Measurements from ENCODE around the gene DGKD.
A peak's percentile ranks its signal among the peaks of the same experiment; 100 is the strongest.
"Not testable (repeated sequence)": the region's sequence is repeated elsewhere in the genome, so short reads cannot be mapped to it uniquely, and the experiment has no call there.

DGKD gene, protein sequence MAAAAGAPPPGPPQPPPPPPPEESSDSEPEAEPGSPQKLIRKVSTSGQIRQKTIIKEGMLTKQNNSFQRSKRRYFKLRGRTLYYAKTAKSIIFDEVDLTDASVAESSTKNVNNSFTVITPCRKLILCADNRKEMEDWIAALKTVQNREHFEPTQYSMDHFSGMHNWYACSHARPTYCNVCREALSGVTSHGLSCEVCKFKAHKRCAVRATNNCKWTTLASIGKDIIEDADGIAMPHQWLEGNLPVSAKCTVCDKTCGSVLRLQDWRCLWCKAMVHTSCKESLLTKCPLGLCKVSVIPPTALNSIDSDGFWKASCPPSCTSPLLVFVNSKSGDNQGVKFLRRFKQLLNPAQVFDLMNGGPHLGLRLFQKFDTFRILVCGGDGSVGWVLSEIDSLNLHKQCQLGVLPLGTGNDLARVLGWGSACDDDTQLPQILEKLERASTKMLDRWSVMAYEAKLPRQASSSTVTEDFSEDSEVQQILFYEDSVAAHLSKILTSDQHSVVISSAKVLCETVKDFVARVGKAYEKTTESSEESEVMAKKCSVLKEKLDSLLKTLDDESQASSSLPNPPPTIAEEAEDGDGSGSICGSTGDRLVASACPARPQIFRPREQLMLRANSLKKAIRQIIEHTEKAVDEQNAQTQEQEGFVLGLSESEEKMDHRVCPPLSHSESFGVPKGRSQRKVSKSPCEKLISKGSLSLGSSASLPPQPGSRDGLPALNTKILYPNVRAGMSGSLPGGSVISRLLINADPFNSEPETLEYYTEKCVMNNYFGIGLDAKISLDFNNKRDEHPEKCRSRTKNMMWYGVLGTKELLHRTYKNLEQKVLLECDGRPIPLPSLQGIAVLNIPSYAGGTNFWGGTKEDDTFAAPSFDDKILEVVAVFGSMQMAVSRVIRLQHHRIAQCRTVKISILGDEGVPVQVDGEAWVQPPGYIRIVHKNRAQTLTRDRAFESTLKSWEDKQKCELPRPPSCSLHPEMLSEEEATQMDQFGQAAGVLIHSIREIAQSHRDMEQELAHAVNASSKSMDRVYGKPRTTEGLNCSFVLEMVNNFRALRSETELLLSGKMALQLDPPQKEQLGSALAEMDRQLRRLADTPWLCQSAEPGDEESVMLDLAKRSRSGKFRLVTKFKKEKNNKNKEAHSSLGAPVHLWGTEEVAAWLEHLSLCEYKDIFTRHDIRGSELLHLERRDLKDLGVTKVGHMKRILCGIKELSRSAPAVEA

DNA sequence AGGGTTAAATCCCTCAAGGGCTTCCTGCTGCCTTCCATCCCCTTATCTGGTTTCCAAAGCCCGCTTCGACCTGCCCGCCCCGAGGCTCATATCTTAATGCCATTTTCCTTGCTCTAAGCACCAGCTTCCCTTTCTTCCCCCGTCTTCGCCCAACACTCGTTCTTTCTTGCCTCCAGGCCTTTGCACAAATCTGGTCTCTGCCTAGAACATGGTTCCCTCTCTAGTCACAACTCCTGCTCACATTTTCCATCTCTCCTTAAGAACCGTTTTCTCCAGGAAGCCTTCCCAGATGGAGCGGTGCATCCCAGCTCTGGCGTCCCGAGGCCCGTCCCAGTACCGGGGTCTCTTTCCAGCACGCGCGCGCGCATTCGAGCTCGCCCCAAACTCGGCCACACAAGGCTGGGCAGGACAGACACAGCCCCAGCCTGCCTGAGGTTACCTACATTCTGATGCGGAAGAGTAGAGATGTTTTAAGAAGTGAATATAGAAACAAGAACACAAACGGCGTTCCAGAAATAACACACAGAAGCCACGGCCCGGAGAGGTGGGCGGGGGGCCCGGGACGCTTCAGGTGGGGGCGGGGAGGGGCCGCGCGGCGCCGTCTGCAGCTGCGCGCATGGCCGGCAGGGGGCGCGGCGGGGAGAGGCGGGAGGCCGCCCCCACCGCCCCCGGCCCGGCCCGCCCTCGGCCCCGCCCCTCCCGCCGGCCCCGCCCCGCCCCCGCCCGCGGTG lies at the start of gene DGKD:
DGKD (plus strand) TSS at position 726 of the 731 bp plus-strand sequence. CDS start 25 bp downstream, outside the sequence.
- DNase-seq: peak; percentile 14

DNA sequence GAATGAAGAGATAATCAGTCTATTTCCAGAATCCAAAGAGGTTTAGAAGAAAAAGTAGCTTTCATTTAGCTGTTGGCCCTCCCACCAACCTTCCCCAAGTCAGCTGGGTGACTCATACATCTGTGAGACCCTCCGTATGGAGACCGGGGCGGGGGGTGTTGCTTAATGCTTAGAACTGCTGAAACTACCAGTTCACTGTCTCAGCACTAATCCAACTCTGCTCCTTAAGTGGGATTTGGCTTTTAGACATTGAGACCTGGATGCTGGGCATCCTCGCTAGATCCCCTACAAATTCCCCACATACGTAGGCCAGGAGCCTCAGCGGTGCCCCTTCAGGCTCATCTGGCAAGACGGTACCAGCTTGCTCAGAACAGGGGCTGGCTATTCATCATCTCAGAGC lies 46.7 kb upstream of the DGKD start, which contains the start of gene SAG:
SAG (plus strand) TSS at position 252 of the 400 bp plus-strand sequence. CDS start 1,374 bp downstream, outside the sequence.
- no peak for DNase-seq

DNA sequence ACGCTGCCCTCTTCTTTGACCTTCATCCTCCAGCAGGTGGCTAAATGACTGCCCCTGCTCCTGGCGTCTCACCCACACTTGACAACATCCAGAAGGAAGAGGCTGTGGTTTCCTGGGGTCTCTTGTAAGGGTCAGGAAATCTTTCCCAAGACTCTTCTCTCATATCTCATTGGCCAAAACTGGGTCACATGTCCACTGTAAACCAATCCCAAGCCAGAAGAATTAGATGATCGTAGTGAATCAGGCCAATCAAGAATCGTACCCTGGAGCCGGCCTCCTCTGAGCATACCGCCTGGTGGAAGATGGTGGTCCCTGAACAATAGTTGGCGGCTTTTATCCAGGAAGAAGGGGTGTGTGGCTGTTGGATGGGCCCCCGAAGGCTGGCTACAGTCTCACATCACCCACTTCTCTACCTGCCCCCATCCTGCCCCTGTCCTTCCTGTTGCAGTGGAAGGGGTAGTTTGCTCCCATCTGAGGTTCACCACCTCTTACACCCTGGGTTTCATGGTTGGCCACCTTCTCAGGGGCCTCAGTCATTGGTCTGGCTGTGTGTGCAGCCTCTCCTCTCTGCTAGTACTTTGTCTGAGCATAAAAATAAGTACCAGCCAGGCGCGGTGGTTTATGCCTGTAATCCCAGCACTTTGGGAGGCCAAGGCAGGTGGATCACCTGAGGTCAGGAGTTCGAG lies 42.9 kb upstream of the DGKD start:
- DNase-seq: no peak

DNA sequence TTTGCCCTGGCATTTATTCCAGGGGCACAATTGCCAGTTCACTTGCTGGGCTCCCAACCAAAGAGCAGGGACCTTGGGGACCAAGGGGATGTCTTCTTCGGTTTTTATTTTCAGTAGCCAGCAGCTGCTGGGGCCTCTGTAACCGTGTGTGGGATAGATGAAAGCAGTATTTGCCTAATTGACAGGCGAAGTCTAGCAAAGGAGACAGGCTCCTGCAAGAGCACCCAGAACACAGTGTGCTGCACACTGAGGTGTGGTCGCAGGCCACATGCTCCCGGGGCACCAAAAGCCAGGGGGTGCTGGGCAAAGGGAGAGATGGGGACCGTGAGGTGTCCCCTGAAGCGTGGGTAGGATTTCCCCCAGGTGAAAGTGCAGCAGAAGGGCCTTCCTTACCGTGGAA lies 41.4 kb upstream of the DGKD start:
- DNase-seq: no peak

DNA sequence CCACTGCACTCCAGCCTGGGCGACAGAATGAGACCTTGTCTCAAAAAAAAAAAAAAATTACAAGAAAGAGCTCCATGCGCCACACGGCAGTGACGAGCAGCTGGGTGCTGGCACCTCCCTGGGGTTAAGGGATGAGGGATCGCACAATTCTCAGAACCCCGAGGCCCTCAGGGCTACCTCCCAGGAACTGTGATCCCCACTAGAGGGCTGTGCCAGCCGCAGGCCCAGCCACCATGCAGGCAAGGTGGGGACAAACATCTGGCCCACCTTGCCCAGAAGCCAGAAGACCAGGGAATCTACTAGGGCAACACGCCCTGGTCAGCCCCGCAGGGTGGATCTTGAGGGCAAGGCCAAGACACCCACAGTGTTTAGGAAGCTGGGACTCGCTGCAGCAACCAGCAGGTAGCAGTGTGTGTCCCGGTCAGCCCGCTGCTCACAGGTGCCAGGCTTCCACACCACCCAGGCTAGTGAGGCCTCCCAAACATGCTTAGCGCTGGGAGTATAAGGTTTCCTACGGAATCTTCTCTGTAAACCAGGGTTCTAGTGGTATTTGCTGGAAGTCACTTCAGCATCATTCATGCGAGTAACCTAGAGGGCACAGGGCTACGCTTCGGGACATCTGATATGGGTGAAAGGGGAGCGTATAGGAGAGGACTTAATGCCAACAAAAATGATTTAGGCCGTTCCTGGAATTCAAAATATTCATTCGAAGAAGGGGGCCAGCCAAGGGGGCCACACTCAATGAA lies 39.9 kb upstream of the DGKD start:
- DNase-seq: no peak

DNA sequence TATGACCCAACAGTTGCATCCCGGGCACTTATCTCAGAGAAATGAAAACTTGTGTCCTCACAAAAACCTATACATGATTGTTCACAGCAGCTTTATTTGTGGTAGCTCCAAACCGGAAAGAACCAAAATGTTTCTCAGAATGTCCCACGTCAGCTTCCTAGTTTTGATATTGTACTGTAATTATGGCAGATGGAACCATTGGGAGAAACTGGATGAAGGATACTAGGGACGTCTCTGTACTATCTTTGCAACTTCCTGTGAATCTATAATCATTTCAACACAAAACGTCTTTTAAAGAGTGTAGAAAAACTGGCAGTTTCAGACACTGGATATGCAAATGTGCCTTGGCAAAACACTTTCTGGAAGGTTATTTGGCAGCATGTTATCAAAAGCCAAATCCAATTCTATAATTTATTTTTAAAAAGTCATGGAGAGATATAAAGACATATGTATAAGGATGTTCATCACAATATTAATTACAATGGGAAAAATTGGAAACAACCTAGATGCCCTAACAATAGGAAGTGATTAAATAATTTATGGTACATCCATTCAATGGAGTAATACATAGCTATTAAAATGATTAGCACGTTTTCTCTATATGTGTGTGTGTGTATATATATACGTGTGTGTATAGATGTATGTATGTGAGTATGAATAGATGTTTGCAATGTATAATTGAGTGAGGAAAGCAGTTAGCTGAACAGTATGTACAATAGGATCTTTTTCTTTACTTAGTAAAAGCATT lies 36.9 kb upstream of the DGKD start:
- DNase-seq: no peak

DNA sequence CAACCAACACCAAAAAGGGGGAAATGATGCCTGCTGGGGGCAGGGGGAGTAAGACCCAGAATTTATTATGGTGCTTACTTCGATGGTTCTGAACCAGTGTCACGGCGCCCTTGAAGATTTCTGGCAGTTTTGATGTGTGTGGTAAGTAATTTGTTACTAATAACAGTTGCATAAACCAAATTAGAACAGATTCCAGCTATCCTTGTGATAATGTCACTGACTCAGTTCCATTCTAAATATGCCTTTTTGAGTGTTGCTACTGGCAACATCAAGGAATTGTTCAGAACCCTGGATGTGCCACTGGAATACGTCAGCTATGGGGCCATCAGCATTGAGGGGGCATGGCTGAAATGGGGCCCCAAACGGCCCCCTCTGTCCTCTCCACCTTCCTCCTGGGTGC lies 35.0 kb upstream of the DGKD start:
- DNase-seq: no peak

DNA sequence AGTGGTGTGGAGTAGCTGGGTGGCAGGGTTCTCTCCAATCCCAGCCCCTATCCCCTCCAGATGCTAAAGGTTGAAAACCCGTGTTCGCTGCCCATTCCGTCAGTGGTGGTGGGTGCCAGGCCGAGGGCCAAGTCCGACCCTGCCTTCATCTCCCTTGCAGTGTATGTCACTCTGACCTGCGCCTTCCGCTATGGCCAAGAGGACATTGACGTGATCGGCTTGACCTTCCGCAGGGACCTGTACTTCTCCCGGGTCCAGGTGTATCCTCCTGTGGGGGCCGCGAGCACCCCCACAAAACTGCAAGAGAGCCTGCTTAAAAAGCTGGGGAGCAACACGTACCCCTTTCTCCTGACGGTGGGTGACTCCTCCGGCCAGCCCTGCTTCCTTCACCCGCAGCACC lies 33.8 kb upstream of the DGKD start:
- no peak for DNase-seq

DNA sequence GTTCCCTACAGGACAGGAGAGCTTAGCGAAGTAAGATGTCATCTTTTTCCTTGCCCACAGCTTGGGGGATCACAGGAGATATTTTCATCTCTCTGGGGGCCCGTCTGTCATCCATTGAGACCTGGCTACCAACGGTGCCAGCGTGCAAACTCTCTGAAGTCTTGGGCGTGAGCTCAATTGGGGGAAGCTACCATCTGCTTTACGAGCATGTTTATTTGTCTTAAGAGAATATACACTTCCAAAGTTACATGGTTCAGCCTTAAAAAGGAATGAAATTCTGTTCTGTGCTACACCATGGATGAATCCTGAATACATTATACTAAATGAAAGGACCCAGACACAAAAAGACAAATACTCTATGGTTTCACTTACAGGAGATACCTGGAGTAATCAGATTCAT lies 33.1 kb upstream of the DGKD start:
- DNase-seq: no peak

DNA sequence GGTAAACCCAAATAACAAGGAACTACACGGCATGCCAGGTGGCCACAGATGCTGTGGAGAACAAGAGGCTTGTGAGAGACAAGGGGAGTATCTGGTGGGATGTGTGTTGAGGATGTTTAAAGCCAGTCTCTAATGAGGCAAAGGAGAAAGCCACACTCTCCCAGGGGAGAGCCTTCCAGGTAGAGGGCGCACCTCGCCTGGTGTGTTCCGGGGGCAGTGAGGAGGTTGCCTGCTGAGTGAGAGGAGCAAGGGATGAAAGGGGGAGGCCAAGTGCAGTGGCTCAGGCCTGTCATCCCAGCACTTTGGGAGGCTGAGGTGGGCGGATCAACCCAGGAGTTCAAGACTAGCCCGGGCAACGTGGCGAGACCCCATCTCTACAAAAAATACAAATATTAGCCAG lies 30.4 kb upstream of the DGKD start:
- no peak for DNase-seq

DNA sequence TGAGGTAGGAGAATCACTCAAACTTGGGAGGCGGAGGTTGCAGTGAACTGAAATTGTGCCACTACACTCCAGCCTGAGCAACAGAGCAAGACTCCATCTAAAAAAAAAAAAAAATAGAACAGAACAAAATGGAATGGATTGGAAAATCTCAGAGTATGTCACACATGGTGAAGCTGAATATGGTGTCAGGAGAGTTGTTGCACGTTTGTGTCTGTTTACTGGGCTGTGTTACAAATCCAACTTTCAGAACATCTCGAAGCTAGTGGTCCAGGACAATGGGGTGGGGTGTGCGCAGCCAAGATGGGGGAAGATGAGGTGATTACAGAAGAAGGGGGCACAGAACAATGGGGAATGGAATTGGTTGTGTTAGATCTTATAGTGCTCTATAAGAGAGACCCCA lies 29.0 kb upstream of the DGKD start:
- DNase-seq: no peak

DNA sequence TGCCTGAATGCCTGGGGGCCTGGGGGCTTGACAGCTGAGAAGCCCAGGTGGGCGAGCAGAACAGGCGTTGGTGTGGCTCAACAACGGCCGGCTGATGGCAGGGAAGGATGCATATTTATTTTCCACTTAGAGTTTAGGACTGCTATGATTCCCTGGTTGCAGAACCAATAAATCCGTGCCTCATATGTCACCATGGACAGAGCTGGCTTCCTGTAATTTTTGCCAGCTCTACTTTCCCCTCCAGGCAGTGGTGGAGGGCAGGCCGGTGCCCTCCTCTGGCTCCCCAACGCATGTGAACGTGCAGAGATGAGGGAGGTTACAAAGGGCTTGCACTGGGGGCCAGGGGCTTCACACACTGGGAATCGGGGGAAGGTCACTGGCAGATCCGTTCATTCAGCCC lies 28.5 kb upstream of the DGKD start:
- no peak for DNase-seq

DNA sequence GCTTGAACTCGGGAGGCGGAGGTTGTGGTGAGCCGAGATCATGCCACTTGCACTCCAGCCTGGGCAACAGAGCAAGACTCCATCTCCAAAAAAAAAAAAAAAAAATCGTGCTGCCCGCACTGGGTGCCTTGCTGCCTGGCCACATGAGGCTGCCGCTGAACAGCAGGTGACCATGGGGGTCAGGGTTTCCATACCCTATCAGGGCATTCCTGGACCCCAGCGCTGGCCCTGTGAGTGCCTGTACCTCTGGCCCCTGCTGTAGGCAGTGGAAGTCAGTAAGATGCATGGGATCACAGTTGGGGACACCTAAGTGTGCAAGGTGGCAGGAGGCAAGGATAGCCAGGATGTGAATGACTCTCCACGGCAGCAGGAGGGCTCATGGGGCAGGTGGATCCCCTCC lies 27.8 kb upstream of the DGKD start:
- DNase-seq: no peak

DNA sequence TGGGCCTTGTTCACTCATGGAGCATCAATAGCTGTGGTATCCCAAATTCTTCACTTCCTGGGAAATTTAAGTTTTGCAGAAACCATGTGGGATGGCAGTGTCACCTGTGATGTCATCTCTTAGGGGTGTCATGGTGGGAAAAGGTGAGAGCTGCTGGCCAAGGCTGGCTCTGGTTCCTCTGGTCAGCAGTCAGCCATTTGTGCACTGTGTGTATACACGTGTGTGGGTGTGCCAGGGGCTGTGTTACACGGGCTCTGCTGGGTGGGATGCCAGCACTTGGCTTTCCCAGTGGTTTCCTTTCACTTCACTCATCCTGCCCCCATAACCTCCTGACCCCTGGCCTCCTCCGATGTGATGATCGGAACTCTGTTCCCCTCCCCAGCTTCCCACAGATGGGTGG lies 25.4 kb upstream of the DGKD start:
- DNase-seq: no peak

DNA sequence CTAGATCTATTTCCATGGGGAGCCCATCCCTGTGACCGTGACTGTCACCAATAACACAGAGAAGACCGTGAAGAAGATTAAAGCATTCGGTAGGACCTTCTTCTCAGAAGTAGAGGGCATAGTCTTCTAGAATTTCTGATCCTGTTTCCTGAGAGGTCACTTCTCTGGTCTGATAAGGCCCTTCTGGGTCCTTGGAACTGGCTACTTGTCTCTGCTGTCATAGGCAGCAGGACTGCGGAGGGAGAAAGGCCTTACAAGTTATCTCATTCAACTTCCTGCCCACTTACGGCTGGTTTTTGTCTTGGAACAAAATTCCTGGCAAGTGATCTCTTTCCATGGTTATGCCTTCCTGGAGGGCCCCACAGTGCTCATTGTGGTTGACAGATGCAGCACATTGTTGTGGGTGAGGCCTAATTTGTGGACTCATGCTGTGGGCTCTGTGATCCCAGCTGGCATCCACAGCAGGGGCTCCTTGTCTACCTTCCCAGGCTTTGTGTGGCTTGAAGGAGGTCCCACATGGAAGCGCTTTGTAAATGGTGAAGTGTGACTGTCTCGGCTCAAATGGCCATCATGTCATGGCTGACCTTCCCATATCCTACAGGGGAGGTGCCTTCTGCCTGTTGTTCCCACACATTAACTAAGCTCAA lies 24.7 kb upstream of the DGKD start:
- no peak for DNase-seq

DNA sequence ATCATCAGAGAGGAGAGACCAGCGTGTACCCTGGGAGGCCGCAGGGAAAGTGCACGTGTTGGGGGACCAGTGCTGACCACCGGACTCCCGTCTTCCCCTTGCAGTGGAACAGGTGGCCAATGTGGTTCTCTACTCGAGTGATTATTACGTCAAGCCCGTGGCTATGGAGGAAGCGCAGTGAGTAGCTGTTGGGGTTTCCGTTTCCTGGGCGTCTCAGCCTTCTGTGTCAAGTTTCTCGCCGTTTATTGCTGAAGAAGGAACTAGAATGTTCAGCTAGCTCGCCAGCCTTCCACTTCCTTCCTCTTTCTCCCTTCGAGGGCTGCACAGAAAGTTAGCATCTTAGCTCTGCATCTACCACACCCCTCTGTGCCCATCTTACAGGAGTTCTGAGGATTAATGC lies 22.8 kb upstream of the DGKD start:
- no peak for DNase-seq

DNA sequence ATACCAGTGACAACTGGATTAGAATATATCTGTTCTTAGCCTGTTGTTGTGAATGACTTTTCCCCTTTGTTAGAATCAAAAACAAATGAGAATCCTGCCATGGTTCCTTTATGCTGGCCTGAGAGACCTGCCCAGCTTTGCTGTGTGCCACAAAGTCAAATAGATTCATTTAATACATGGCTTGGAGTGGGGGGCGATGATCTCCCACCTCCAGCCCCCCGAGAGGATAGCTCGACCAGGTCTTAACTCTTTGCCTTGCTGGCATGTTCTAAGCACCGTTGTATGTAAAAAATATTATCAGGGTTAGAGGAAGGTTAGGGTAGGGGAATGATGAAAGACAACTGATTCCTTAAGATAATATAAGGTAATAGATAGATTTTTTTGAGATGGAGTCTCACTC lies 22.2 kb upstream of the DGKD start:
- no peak for DNase-seq

DNA sequence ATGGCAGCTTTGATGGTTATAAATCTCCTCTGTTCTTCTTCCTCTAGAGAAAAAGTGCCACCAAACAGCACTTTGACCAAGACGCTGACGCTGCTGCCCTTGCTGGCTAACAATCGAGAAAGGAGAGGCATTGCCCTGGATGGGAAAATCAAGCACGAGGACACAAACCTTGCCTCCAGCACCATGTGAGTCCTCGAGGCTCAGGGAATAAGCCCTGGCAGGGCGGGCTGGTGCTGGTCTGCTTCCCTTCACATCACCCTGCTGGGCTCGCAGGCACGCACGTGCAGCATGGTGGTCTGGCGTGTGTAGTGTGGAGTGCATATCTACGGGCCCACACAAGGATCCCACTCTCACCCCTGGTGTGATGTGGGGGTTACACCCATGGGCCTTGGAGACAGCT lies 19.4 kb upstream of the DGKD start:
- no peak for DNase-seq

DNA sequence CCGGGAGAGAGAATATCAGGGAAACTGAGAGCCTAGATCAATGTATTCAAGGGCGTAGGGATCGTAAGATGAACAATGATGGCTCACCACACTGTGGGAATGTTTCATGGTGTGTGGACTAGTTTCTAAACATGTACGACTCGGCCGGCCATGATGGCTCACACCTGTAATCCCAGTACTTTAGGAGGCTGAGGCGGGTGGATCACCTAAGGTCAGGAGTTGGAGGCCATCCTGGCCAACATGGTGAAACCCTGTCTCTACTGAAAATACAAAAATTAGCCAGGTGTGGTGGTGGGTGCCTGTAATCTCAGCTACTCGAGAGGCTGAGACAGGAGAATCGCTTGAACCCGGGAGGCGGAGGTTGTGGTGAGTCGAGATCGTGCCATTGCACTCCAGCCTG lies 18.2 kb upstream of the DGKD start:
- not testable (repeated sequence) for DNase-seq

DNA sequence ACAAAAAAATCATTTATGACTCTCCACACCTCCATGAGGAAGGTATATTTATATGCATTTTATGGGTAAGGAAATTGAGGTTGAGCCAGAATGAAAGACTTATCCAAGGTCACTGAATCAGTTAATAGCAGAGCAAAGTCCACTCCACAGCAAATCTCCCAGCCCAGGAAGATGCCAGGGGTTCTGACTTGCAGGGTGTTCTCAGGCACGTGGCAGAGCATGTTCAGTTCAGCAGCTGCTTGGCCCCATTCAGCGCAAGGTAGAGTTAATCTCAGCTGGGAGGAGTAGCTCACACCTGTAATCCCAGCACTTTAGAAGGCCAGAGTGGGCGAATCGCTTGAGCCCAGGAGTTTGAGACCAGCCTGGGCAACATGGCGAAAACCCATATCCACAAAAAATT lies 17.8 kb upstream of the DGKD start:
- no peak for DNase-seq

All from NCI-H1105 treated with DMSO at 0.1 percent for 48 hours (cell line).